IgD-negative memory B cell (primary cell): Measurements from ENCODE around the gene STMN3. TPM values are rescaled to one million over a fixed set of nuclear protein-coding genes. Genes with fewer than 3 reads are reported as not detected.

Source experiments
- H3K27ac Mint-ChIP-seq, 3 donors: one replicate each; pipeline ENCODE4 v1.8.0; 2020 to 2022; ENCODE audit warnings: mild to moderate bottlenecking in 3 of 3, mixed read lengths in 3 of 3, moderate library complexity in 1 of 3
- H3K27me3 Mint-ChIP-seq: one replicate; pipeline ENCODE4 v1.8.0; 2021; ENCODE audit warnings: mixed read lengths
- H3K36me3 Mint-ChIP-seq: one replicate; pipeline ENCODE4 v1.8.0; 2020; ENCODE audit warnings: mild to moderate bottlenecking, mixed read lengths
- H3K4me1 Mint-ChIP-seq, 3 donors: one replicate each; pipeline ENCODE4 v1.8.0; 2020 to 2022; ENCODE audit warnings: mixed read lengths in 3 of 3, mild to moderate bottlenecking in 1 of 3
- H3K4me3 Mint-ChIP-seq, 4 donors: one replicate each; pipeline ENCODE4 v1.8.0; 2020 to 2022; ENCODE audit warnings: mild to moderate bottlenecking in 4 of 4, mixed read lengths in 4 of 4, moderate library complexity in 3 of 4
- H3K9me3 Mint-ChIP-seq, 3 donors: one replicate each; pipeline ENCODE4 v1.8.0; 2020 to 2021; ENCODE audit warnings: mixed read lengths in 3 of 3, mild to moderate bottlenecking in 1 of 3
- polyA plus RNA-seq: library from polyadenylated mRNA; unstranded; fragments of 300-500 nt; fragmentation: Illumina TruSeq; gene quantifications from one replicate; pipeline ENCODE4 v1.2.3, GENCODE V29; 2021

Gene STMN3
- polyA plus RNA-seq, 1 donor from 2014 or later: 2.7 TPM

DNA sequence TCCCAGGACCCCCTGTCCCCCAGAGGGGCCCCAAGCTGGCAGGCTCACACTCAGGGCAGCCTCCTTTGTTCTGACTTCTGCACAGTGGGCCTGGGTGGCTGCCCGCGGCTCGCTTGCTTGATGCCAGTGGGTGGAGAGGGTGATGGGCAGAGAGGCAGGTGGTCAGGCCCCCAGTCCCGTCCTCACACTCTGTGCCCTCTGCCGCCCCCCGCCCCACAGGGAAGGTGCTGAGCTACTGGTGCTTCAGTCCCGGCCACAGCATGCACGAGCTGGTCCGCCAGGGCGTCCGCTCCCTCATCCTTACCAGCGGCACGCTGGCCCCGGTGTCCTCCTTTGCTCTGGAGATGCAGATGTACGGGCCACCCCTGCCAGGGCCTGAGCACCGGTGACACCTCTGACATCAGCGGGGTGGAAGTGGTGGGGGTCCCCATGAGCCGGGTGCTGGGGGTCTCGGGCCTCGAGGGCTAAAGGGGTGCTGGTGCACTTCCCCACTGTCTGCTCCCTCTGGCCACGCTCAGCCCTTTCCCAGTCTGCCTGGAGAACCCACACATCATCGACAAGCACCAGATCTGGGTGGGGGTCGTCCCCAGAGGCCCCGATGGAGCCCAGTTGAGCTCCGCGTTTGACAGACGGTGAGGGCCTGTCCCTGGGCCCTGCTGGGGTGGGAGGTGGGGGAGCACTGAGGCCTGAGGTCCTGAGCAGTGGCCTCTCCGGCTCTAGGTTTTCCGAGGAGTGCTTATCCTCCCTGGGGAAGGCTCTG, 34.4 kb upstream of the STMN3 start:
- Mint-ChIP-seq H3K4me3 (no peak overlapping the region), H3K27ac (no peak overlapping the region), H3K27me3 (no peaks in the 10 kb centered on the region), H3K36me3 (no peaks in the 10 kb centered on the region), H3K9me3 (no peaks in the 10 kb centered on the region), H3K4me1 (peaks cover 0 to 2% (median 0%) of the 10 kb centered on the region in 3 donors)

DNA sequence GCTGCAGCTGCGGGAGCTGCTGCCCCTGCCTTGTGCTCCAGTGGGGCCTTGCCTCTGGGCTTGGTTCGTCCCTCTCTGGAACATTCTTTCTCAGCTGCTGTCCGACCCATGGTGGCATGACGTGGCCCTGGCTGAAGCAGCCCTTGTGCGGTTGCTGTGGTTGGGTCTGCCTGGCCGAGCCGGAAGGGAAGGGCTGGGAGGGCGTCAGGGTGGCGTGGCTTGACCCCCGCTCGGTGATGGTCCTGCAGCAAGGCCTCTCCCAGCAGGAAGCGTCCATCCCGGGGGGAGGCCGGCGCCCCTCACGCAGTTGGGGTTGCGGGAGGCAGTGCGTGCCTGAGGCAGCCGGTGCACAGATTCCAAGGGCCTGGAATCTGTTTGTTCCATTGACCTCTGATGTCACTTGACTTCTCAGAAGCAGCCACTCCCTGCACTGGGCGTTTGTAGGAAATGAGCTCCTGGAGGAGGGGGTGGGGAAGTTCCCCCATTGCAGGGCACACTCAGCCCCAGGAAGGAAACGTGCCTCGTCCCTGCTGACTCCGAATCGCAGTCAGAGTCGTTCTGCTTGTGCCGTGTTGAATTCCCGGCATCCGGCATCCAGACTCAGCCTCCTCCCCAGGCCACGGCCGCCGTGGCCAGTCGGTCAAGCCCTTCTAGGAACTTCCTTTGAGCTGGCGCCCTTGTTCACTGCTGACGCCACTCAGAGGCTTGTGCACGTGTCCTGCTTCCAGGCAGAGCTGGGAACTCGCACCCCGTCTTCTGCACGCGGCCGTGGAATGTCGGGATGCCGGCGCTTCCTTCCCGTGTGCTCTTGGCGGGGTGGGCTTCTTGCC, 33.5 kb upstream of the STMN3 start:
- H3K4me1 Mint-ChIP-seq: peaks cover 0 to 2% (median 0%) of the 10 kb centered on the region in 3 donors
- peak overlapping the region in 1 of 3 donors; percentile 71 for H3K27ac Mint-ChIP-seq
- H3K36me3 Mint-ChIP-seq: no peaks in the 10 kb centered on the region
- H3K27me3 Mint-ChIP-seq: no peaks in the 10 kb centered on the region
- peak overlapping the region in 1 of 4 donors; percentile 45 for H3K4me3 Mint-ChIP-seq
- no peaks in the 10 kb centered on the region for H3K9me3 Mint-ChIP-seq

GRCh38 chr20:63686094-63686491, 32.9 kb upstream of the STMN3 start:
- Mint-ChIP-seq H3K27ac (no peak overlapping the region), H3K36me3 (no peaks in the 10 kb centered on the region), H3K27me3 (no peaks in the 10 kb centered on the region), H3K4me1 (no peaks in the 10 kb centered on the region), H3K9me3 (no peaks in the 10 kb centered on the region), H3K4me3 (no peak overlapping the region)

GRCh38 chr20:63685269-63686026, 32.2 kb upstream of the STMN3 start:
- no peaks in the 10 kb centered on the region for H3K4me1 Mint-ChIP-seq
- H3K4me3 Mint-ChIP-seq: no peak overlapping the region
- no peaks in the 10 kb centered on the region for H3K36me3 Mint-ChIP-seq
- H3K27me3 Mint-ChIP-seq: no peaks in the 10 kb centered on the region
- H3K9me3 Mint-ChIP-seq: no peaks in the 10 kb centered on the region
- H3K27ac Mint-ChIP-seq: peak overlapping the region in 1 of 3 donors; percentile 35

GRCh38 chr20:63682384-63683139, 29.3 kb upstream of the STMN3 start:
- no peaks in the 10 kb centered on the region for H3K36me3 Mint-ChIP-seq
- no peaks in the 10 kb centered on the region for H3K27me3 Mint-ChIP-seq
- H3K4me3 Mint-ChIP-seq: no peak overlapping the region
- no peaks in the 10 kb centered on the region for H3K9me3 Mint-ChIP-seq
- H3K4me1 Mint-ChIP-seq: no peaks in the 10 kb centered on the region
- H3K27ac Mint-ChIP-seq: no peak overlapping the region

- no peaks in the 10 kb centered on the region for H3K9me3 Mint-ChIP-seq
- H3K4me1 Mint-ChIP-seq: peaks cover 0 to 2% (median 0%) of the 10 kb centered on the region in 3 donors
- H3K36me3 Mint-ChIP-seq: no peaks in the 10 kb centered on the region
- H3K27me3 Mint-ChIP-seq: no peaks in the 10 kb centered on the region
- H3K4me3 Mint-ChIP-seq: no peak overlapping the region
- H3K27ac Mint-ChIP-seq: no peak overlapping the region
Measured at GRCh38 chr20:63681609-63682142, 28.5 kb upstream of the STMN3 start.

DNA sequence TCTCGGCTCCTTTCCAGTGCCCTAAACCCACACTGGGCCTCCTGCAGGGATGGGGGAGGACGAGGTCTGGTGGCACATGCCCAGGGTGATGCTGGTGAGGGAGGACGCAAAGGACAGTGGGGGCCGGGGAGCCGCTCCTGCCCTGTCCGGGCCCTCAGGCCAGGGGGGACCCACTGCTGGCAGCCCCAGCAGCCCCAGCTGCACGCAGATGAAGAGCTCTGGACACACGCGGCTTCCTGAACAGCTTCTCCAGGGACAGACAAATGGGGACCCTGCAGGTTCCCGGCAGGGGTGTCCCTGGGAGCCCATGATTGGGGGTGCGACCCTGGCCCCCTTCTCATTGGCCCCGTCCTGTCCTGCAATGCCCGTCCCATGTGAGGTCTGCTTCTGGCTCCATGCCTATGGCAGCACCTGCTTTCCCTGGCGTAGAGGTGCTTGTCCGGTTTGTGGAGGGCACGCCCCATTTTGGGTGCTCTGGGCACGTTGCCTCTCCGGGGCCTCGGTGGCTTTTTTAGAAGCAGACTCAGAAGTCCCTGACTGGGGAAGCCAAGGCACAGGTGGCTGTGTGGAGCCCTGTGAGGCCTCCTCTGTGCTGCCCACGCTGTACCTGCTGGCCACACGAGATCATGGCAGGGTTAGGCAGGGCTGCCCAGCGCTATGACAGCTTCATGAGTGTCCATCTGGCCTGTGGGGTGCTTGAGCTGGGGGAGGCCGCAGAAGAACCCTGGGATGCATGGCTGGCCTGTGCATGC, 27.8 kb upstream of the STMN3 start:
- H3K27ac Mint-ChIP-seq: no peak overlapping the region
- no peaks in the 10 kb centered on the region for H3K27me3 Mint-ChIP-seq
- peaks cover 0 to 2% (median 0%) of the 10 kb centered on the region in 3 donors for H3K4me1 Mint-ChIP-seq
- peak overlapping the region in 1 of 4 donors; percentile 9 for H3K4me3 Mint-ChIP-seq
- H3K36me3 Mint-ChIP-seq: peaks cover 2% of the 10 kb centered on the region
- no peaks in the 10 kb centered on the region for H3K9me3 Mint-ChIP-seq

DNA sequence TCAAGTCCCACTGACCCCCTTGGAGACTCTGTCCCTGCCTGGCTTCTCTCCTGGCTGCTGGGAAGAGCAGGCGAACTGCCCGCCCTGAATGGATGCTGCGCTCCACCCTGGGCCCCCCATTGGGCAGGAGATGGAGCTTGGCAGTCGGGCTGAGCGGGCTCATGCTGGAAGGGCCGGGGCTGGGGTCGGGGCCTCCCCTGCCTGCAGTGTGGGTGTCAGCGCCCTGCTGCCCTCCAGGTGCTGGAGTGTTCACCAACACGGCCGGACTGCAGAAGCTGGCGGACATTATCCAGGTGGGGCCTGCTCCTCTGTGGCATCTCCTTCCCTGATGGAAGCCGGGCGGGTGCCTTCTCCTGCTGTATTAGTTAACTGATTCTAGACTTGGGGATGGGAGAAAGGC, 27.2 kb upstream of the STMN3 start:
- no peak overlapping the region for H3K27ac Mint-ChIP-seq
- peaks cover 2% of the 10 kb centered on the region for H3K36me3 Mint-ChIP-seq
- H3K27me3 Mint-ChIP-seq: no peaks in the 10 kb centered on the region
- H3K4me3 Mint-ChIP-seq: peak overlapping the region in 1 of 4 donors; percentile 9
- peaks cover 0 to 2% (median 0%) of the 10 kb centered on the region in 3 donors for H3K4me1 Mint-ChIP-seq
- no peaks in the 10 kb centered on the region for H3K9me3 Mint-ChIP-seq

DNA sequence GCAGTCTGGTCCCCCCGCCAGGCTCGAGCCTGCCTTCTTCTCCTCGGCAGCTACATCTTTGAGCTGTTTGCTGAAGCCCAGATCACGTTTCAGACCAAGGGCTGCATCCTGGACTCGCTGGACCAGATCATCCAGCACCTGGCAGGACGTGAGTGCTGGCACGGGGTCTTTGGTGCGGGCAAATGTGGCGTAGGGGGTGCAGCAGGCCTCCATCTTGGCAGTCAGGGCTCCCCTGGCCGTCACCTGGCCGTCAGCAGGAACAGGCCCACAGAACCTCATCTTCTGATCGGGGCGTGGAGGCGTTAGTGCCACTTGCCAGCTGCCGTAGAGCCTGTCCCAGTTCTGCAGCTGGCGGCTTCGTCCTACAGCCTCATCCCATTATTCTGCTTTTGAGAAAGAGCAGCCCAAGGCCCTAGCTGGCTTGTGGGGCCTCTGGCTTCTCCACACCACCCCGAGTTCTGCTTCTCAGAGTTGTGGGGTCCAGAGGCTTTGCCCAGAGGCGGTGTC, 26.6 kb upstream of the STMN3 start:
- Mint-ChIP-seq H3K27me3 (no peaks in the 10 kb centered on the region), H3K4me1 (peaks cover 0 to 2% (median 0%) of the 10 kb centered on the region in 3 donors), H3K9me3 (no peaks in the 10 kb centered on the region), H3K27ac (peak overlapping the region in 1 of 3 donors; percentile 59), H3K36me3 (peaks cover 2% of the 10 kb centered on the region), H3K4me3 (peak overlapping the region in 1 of 4 donors; percentile 70)

DNA sequence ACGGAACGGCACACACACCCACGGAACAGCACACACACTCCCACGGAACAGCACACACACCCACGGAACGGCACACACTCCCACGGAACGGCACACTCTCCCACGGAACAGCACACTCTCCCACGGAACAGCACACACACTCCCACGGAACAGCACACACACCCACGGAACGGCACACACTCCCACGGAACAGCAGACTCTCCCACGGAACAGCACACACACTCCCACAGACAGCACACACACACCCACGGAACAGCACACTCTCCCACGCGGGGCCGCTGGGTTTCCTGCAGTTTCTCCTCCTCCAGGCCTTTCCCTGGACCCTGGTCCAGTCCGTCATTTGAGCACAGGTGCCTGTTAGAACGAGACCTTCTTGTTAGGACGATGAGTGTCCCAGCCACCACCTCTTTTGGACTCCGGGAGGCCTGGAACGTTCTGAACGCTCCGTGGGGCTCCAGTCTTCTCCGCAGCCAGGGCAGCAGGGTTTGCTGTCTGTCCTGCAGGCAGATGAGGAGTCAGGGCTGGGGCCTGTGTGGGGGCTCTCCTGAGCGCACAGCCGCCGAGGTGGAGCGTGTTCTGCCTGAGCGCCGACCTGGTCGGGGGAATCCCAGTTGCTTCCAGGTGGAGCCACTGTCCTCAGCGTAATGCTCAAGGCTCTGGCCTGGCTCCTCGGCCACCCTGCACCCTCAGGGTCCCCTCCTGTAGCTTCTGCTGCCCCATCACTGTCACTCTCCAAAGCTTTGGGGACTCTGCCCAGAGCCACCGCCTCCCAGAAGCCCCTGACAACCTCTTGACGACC, 25.6 kb upstream of the STMN3 start:
- Mint-ChIP-seq H3K27ac (no peak overlapping the region), H3K4me3 (no peak overlapping the region), H3K4me1 (peaks cover 0 to 2% (median 0%) of the 10 kb centered on the region in 3 donors), H3K9me3 (no peaks in the 10 kb centered on the region), H3K27me3 (no peaks in the 10 kb centered on the region), H3K36me3 (peaks cover 2% of the 10 kb centered on the region)

DNA sequence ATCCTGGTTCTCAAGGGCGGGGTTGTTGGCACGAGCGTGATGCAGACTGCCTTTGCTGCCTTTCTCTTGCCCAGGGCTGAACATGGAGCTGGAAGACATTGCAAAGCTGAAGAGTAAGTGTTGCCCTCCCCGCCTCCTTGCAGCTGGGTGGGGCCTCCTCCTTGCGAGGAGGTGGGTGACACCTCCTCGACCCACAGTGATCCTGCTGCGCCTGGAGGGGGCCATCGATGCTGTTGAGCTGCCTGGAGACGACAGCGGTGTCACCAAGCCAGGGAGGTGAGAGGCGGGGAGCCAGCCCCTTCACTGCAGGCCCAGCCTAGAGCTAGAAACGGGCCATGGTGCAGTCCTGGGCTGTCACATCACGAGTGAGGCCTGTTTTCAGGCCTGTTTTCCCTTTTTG, 24.8 kb upstream of the STMN3 start:
- Mint-ChIP-seq H3K36me3 (peaks cover 2% of the 10 kb centered on the region), H3K27ac (no peak overlapping the region), H3K4me3 (no peak overlapping the region), H3K9me3 (no peaks in the 10 kb centered on the region), H3K4me1 (peaks cover 0 to 2% (median 0%) of the 10 kb centered on the region in 3 donors), H3K27me3 (no peaks in the 10 kb centered on the region)

- Mint-ChIP-seq H3K9me3 (no peaks in the 10 kb centered on the region), H3K27ac (no peak overlapping the region), H3K4me1 (peaks cover 0 to 2% (median 0%) of the 10 kb centered on the region in 3 donors), H3K36me3 (peaks cover 5% of the 10 kb centered on the region), H3K27me3 (no peaks in the 10 kb centered on the region), H3K4me3 (no peak overlapping the region)
Measured at GRCh38 chr20:63675681-63676368, 22.6 kb upstream of the STMN3 start.
